Measurements from ENCODE around the gene KICS2. TPM values are rescaled to one million over a fixed set of nuclear protein-coding genes. Genes with fewer than 3 reads are reported as not detected.

Gene KICS2
- total and polyA plus RNA-seq, 2 of the 13 experiments (the other 11 are each of a cell fraction or from before 2014, with no cell fraction given), result 3.5 to 6.6 TPM

DNA sequence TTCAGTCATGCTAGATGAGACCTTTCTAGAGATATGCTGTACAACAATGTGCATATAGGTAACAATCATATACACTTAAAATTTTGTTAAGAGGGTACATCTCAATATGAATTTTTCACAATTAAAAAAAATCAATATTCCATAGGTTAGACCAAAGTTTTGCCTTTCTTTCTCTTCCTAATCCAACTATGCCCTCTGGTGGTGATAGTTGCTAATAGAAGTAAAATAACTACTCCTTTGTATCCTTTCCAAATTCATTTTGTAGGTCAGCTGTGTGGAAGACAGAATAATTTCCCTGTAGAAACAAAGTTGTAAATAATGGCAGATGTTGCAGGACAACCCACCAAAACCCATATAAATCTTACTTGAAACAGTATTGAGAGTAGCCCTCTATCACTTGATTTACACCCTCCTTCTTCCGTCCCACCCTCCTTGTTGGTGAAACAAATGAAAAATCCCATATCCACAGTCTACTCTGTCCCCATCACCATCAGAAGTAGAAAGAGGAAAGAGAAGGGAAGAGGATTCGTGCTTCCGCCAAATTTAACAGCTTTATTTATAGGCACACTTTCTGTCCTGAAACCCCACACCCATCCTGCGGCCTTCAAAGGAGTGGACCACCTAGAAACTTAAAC is 34.2 kb upstream of the KICS2 start (continued):
- TF ChIP-seq, protein P1, sequence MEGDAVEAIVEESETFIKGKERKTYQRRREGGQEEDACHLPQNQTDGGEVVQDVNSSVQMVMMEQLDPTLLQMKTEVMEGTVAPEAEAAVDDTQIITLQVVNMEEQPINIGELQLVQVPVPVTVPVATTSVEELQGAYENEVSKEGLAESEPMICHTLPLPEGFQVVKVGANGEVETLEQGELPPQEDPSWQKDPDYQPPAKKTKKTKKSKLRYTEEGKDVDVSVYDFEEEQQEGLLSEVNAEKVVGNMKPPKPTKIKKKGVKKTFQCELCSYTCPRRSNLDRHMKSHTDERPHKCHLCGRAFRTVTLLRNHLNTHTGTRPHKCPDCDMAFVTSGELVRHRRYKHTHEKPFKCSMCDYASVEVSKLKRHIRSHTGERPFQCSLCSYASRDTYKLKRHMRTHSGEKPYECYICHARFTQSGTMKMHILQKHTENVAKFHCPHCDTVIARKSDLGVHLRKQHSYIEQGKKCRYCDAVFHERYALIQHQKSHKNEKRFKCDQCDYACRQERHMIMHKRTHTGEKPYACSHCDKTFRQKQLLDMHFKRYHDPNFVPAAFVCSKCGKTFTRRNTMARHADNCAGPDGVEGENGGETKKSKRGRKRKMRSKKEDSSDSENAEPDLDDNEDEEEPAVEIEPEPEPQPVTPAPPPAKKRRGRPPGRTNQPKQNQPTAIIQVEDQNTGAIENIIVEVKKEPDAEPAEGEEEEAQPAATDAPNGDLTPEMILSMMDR (CRISPR knock-in tag; IDR thresholded peaks at IDR 0.05), result peak; percentile 69
- TF ChIP-seq, protein P2, sequence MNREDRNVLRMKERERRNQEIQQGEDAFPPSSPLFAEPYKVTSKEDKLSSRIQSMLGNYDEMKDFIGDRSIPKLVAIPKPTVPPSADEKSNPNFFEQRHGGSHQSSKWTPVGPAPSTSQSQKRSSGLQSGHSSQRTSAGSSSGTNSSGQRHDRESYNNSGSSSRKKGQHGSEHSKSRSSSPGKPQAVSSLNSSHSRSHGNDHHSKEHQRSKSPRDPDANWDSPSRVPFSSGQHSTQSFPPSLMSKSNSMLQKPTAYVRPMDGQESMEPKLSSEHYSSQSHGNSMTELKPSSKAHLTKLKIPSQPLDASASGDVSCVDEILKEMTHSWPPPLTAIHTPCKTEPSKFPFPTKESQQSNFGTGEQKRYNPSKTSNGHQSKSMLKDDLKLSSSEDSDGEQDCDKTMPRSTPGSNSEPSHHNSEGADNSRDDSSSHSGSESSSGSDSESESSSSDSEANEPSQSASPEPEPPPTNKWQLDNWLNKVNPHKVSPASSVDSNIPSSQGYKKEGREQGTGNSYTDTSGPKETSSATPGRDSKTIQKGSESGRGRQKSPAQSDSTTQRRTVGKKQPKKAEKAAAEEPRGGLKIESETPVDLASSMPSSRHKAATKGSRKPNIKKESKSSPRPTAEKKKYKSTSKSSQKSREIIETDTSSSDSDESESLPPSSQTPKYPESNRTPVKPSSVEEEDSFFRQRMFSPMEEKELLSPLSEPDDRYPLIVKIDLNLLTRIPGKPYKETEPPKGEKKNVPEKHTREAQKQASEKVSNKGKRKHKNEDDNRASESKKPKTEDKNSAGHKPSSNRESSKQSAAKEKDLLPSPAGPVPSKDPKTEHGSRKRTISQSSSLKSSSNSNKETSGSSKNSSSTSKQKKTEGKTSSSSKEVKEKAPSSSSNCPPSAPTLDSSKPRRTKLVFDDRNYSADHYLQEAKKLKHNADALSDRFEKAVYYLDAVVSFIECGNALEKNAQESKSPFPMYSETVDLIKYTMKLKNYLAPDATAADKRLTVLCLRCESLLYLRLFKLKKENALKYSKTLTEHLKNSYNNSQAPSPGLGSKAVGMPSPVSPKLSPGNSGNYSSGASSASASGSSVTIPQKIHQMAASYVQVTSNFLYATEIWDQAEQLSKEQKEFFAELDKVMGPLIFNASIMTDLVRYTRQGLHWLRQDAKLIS (CRISPR knock-in tag; IDR thresholded peaks at IDR 0.05), result no peak
- peak; percentile 89 for TF ChIP-seq STAG1 (CRISPR knock-in tag; IDR thresholded peaks at IDR 0.05)
- no peak for TF ChIP-seq ZBTB38 (CRISPR knock-in tag; IDR thresholded peaks at IDR 0.05)
- no peak for TF ChIP-seq SMAD9 (CRISPR knock-in tag; IDR thresholded peaks at IDR 0.05)
- no peak for TF ChIP-seq NFIC (IDR thresholded peaks at IDR 0.05; ENCODE audit: low read length)
- no peak for TF ChIP-seq ZNF644 (CRISPR knock-in tag; IDR thresholded peaks at IDR 0.05; ENCODE audit: low read depth)
- TF ChIP-seq MATR3 (CRISPR knock-in tag; IDR thresholded peaks at IDR 0.05), result no peak
- TF ChIP-seq KLF15 (CRISPR knock-in tag; IDR thresholded peaks at IDR 0.05; ENCODE audit: borderline replicate concordance), result no peak
- no peak for TF ChIP-seq ZNF773 (CRISPR knock-in tag; IDR thresholded peaks at IDR 0.05; ENCODE audit: borderline replicate concordance)
- TF ChIP-seq RAD21 (CRISPR knock-in tag; IDR thresholded peaks at IDR 0.05), result peak; percentile 61; the same call in 1 of the 2 replicates
- TF ChIP-seq GATAD2A (CRISPR knock-in tag; IDR thresholded peaks at IDR 0.05), result no peak
- TF ChIP-seq, protein P3, sequence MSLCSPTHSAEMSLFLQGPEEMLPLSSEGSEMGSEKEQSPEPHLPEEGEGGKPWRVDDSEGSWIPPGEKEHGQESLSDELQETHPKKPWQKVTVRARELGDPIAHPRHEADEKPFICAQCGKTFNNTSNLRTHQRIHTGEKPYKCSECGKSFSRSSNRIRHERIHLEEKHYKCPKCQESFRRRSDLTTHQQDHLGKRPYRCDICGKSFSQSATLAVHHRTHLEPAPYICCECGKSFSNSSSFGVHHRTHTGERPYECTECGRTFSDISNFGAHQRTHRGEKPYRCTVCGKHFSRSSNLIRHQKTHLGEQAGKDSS (CRISPR knock-in tag; IDR thresholded peaks at IDR 0.05; ENCODE audit: borderline replicate concordance, low read depth), result no peak
- no peak for TF ChIP-seq ZBTB3 (CRISPR knock-in tag; IDR thresholded peaks at IDR 0.05; ENCODE audit: borderline replicate concordance, low read depth)
- TF ChIP-seq ZNF329 (CRISPR knock-in tag; IDR thresholded peaks at IDR 0.05; ENCODE audit: low read depth), result no peak
- no peak for TF ChIP-seq U2AF1 (optimal IDR thresholded peaks at IDR 0.05; ENCODE audit: low read depth, low read length)
- TF ChIP-seq, protein P4, sequence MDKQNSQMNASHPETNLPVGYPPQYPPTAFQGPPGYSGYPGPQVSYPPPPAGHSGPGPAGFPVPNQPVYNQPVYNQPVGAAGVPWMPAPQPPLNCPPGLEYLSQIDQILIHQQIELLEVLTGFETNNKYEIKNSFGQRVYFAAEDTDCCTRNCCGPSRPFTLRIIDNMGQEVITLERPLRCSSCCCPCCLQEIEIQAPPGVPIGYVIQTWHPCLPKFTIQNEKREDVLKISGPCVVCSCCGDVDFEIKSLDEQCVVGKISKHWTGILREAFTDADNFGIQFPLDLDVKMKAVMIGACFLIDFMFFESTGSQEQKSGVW (CRISPR knock-in tag; IDR thresholded peaks at IDR 0.05; ENCODE audit: borderline replicate concordance), result no peak
